Measurements from ENCODE around the gene HEATR1.

Gene HEATR1

GRCh38 chr1:236534151-236534651, 70.1 kb downstream of the HEATR1 start:
- no peak for DNase-seq (ENCODE audit: low read depth)
- TF ChIP-seq CTCF (IDR thresholded peaks at IDR 0.05; ENCODE audit: control insufficient read depth, extremely low read depth, insufficient read depth): no peak
- no peak overlapping the region for H3K4me3 ChIP-seq (ENCODE audit: low read depth, low read length)

- no peak for DNase-seq (ENCODE audit: low read depth)
These were observed 71.5 kb downstream of the HEATR1 start for GRCh38 chr1:236532850-236533249.

GRCh38 chr1:236530959-236531358, 73.4 kb downstream of the HEATR1 start:
- no peak for DNase-seq (ENCODE audit: low read depth)
- no peak for TF ChIP-seq CTCF (IDR thresholded peaks at IDR 0.05; ENCODE audit: control insufficient read depth, extremely low read depth, insufficient read depth)
- H3K4me3 ChIP-seq (ENCODE audit: low read depth, low read length): no peak overlapping the region

More at GRCh38 chr1:236532850-236533249, 71.5 kb downstream of the HEATR1 start:
- no peak overlapping the region for H3K4me3 ChIP-seq (ENCODE audit: low read depth, low read length)
- no peak for TF ChIP-seq CTCF (IDR thresholded peaks at IDR 0.05; ENCODE audit: control insufficient read depth, extremely low read depth, insufficient read depth)

GRCh38 chr1:236530286-236530685, 74.0 kb downstream of the HEATR1 start:
- H3K4me3 ChIP-seq (ENCODE audit: low read depth, low read length): no peak overlapping the region
- no peak for TF ChIP-seq CTCF (IDR thresholded peaks at IDR 0.05; ENCODE audit: control insufficient read depth, extremely low read depth, insufficient read depth)
- DNase-seq (ENCODE audit: low read depth): no peak

- H3K4me3 ChIP-seq (ENCODE audit: low read depth, low read length): no peak overlapping the region
- DNase-seq (ENCODE audit: low read depth): no peak
- TF ChIP-seq CTCF (IDR thresholded peaks at IDR 0.05; ENCODE audit: control insufficient read depth, extremely low read depth, insufficient read depth): no peak
These were observed 78.2 kb downstream of the HEATR1 start for GRCh38 chr1:236526079-236526478.

GRCh38 chr1:236524895-236525184, 79.5 kb downstream of the HEATR1 start:
- DNase-seq (ENCODE audit: low read depth): no peak
- peak overlapping the region; percentile 74 for H3K4me3 ChIP-seq (ENCODE audit: low read depth, low read length)
- no peak for TF ChIP-seq CTCF (IDR thresholded peaks at IDR 0.05; ENCODE audit: control insufficient read depth, extremely low read depth, insufficient read depth)

- peak overlapping the region; percentile 74 for H3K4me3 ChIP-seq (ENCODE audit: low read depth, low read length)
- no peak for TF ChIP-seq CTCF (IDR thresholded peaks at IDR 0.05; ENCODE audit: control insufficient read depth, extremely low read depth, insufficient read depth)
- peak; percentile 70 for DNase-seq (ENCODE audit: low read depth)
These were observed 80.0 kb downstream of the HEATR1 start for GRCh38 chr1:236524142-236524894.
